SK-N-MC (cell line): ENCODE measurements around the gene ADCY5.

Experiments
- EZH2 ChIP-seq: fragments of 200-600 bp; sonication (generic); IDR thresholded peaks from one replicate; pipeline ENCODE4 v1.6.1; 2017; ENCODE audit warnings: antibody characterized with exemption
- FOXP2 ChIP-seq: optimal IDR thresholded peaks from 2 replicates; pipeline ENCODE3; 2011; ENCODE audit warnings: mild to moderate bottlenecking, moderate library complexity; ENCODE audit not compliant: insufficient read depth; ENCODE audit errors: extremely low read length, control extremely low read depth
- POLR2AphosphoS5 ChIP-seq: IDR thresholded peaks from 2 replicates; pipeline ENCODE4 v1.6.1; 2012; ENCODE audit warnings: mild to moderate bottlenecking, low read depth, low read length, borderline replicate concordance

- TF ChIP-seq POLR2AphosphoS5 (no peak), EZH2 (no peak), FOXP2 (no peak)
These were observed 25.9 kb downstream of the ADCY5 start for GRCh38 chr3:123423031-123423430.
